ENCODE results near the gene FSIP2.

GRCh38 chr2:185806783-185807182 is 68.2 kb downstream of the FSIP2 start:
- TF ChIP-seq CTCF (IDR thresholded peaks at IDR 0.05; ENCODE audit: extremely low read depth in 1 of 2, insufficient read depth in 1 of 2, low read depth in 1 of 2, low read length in 2 of 2) (no peak), POLR2AphosphoS5 (IDR thresholded peaks at IDR 0.05; ENCODE audit: insufficient read depth, low read depth, low read length) (no peak), EZH2 (IDR thresholded peaks at IDR 0.05; ENCODE audit: borderline replicate concordance, low read depth, low read length, severe bottlenecking) (no peak)

Measured in endothelial cell of umbilical vein (primary cell).